GM10266 (cell line): ENCODE measurements around the gene ZEB2.
A peak's percentile ranks its signal among the peaks of the same experiment; 100 is the strongest.

Experiments used
- DNase-seq: peaks from one replicate; pipeline ENCODE4 v3.0.0; 2012; ENCODE audit errors: extremely low spot score
- TF ChIP-seq, protein P1 (sequence below): IDR thresholded peaks from 2 replicates; pipeline ENCODE4 v1.5.1; 2012; ENCODE audit warnings: mild to moderate bottlenecking, low read depth; ENCODE audit not compliant: control insufficient read depth, insufficient read depth; ENCODE audit errors: missing control alignments

Gene ZEB2

DNA sequence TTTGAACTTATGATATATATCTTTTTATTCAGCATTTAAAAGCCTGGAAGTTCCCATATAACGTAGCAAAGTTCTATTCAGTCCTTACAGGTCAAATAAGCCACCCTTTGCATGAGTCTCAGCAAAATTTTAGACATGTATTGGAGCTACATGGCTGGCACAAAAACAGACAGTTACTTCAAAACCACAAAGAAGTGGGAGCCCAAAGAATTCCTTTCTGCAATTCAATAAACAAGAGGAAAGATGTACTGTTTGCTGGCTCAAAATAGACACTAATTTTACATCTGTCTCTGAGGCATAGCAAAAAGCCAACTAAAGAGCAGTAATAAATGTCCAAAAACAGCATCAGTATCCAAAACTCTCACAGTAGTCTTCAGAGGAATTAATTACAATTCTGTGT, 87.0 kb downstream of the ZEB2 start:
- DNase-seq, result no peak
- TF ChIP-seq, protein P1, sequence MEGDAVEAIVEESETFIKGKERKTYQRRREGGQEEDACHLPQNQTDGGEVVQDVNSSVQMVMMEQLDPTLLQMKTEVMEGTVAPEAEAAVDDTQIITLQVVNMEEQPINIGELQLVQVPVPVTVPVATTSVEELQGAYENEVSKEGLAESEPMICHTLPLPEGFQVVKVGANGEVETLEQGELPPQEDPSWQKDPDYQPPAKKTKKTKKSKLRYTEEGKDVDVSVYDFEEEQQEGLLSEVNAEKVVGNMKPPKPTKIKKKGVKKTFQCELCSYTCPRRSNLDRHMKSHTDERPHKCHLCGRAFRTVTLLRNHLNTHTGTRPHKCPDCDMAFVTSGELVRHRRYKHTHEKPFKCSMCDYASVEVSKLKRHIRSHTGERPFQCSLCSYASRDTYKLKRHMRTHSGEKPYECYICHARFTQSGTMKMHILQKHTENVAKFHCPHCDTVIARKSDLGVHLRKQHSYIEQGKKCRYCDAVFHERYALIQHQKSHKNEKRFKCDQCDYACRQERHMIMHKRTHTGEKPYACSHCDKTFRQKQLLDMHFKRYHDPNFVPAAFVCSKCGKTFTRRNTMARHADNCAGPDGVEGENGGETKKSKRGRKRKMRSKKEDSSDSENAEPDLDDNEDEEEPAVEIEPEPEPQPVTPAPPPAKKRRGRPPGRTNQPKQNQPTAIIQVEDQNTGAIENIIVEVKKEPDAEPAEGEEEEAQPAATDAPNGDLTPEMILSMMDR, result no peak

DNA sequence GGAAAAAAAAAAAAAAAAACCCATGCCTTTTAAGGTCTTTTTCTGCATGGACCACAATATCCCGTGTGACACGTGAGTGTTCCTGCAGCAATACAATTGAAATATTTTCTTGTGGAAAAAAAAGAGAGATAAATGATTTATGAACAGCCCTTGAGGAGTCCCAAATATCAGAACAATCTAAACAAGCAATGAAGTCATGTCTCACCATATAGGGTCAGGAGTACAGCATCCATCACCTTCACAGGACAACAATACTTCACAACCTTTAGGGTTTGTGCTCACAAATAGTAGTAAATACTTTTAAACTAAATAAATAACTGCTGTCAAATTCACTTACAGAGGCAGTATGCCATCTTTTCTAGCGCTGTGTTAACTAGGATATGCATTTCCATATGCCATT, 87.9 kb downstream of the ZEB2 start:
- TF ChIP-seq, protein P1, result no peak
- DNase-seq, result no peak

DNA sequence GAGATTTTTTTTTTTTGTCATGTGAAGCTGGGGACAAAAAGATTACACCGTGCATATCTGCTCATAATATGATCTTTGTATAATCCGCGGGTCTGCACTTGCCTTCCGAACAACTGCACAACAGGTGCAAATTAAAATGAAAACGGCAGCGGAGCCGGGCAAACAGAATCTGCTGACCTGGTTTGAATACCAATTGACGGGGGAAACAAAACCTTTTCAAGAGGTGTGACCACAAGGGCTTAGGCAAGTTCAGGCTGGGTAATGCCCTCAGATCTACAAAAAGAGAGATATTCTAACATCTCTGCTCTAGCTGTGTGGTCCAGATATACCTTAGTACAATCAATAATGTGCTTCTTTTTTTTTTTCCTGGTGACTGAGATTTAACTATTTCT, 88.5 kb downstream of the ZEB2 start:
- TF ChIP-seq, protein P1, result no peak
- DNase-seq, result no peak

DNA sequence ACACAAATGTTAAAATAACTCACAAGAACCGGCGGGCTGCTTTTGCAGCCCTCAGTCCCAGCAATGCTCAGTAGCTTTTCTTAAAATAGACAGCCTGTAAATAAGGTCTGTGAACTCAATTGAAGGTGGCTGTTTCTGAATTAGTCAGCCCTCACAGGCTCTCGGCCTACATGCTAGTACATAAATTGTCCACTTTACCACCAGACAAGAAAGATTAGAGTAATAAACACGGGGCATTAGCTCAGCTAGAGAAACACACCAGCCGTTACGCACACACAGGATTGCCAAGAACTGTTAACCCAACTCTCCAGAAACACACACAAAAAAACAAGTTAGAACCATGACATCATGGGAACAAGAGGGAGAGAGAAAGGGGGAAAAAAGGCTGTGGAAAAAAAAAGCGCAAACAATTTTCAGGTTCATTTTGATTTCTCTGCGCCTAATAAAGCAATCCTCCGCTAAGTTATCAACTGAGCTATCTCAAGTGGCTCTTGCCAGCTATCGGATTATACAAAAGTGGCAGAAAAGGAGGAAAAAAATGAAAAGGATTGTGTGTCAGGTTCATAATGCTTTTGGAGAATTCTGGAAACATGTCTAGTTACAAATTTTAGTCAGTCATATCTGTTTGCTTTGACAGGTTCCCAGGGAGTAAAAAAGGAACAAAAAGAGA, 89.1 kb downstream of the ZEB2 start:
- TF ChIP-seq, protein P1, result no peak
- peak; percentile 54 for DNase-seq

DNA sequence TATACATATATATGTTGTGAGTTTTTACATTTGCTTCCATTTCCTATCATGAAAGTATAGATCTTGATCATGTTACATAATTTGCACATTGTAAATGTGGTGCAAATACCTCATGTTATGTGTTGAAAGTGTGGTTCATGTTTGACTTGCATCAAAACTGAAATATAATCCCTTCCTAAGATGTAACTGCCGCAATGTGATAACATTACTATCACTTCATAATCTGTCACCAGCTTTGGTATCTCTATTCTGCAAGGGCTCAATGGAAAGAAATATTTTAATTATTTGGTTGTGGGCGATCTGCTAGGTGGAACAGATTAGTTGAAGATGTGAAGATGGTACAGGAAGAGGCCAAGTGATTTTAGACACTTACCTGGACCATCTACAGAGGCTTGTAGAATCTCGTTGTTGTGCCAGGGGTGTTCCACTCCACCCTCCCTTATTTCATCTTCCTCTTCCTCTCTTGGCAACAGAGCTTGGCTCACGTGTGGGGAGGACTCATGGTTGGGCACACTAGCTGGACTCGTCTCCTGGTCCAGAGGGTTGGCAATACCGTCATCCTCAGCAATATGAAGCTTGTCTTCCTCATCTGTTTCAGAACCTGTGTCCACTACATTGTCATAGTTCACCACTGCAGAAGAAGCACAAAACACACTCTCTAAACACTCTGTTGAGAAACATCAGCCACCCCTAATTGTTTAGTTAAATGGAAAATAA, 90.4 kb downstream of the ZEB2 start:
- no peak for DNase-seq
- TF ChIP-seq, protein P1, result no peak

DNA sequence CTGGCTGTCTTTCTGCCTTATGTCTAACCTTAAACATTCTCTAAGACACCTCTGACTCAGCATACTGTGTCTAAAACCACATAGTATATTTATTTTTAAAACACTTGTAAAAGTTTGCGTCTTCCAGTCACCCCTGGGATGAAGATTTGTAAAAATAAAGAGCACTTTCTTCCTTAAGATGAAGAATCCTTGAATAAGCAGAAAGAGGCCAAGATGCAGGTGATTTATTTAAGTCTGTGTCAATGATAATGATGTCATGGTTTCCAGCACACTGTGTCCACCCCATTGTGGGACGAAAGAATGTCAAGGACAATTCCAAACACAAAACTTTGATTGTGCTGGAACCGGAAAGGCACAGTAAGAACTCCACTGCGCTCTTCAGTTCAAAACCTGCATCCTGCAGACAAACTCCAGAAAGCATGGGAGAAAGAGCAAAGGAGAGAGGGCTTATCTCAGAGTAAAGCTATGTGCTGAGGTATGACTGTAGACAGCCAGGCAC, 92.9 kb downstream of the ZEB2 start:
- no peak for DNase-seq
- TF ChIP-seq, protein P1, result no peak

DNA sequence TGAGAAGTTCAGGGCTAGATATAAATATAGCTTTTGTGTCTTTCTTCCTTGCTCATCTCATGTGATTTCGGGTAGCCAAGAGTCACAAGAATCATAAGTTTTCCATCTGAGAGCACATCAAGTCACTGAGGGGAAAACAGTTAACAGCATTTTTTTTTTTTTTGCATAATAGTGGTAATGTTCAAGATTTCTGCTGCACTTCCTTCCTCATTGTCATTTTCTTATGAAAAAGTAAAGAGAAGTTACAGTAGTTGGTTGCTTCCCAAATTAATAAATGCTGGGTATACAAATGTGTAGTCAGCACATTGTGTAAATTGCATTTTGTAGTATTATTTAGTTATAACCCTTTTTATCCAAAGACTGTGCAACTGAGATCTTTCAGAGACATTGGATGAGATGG, 93.6 kb downstream of the ZEB2 start:
- no peak for DNase-seq
- TF ChIP-seq, protein P1, result no peak
